KMS-11 (cell line): ENCODE results near the gene DHX58.

ENCODE experiments used
- H2AFZ ChIP-seq: fragments of 200-600 bp; sonication (generic); 2 replicates; pipeline ENCODE4 v1.6.1; 2016; ENCODE audit warnings: antibody characterized with exemption, mixed run types, low read depth
- H3K27ac ChIP-seq: fragments of 200-600 bp; sonication (generic); 2 replicates; pipeline ENCODE4 v1.6.1; 2016; ENCODE audit warnings: mild to moderate bottlenecking, mixed run types
- H3K27me3 ChIP-seq: fragments of 200-600 bp; sonication (generic); 2 replicates; pipeline ENCODE4 v1.6.1; 2017; ENCODE audit warnings: mild to moderate bottlenecking, low read depth, mixed run types, moderate library complexity; ENCODE audit not compliant: insufficient read depth
- H3K36me3 ChIP-seq: fragments of 200-600 bp; sonication (generic); 2 replicates; pipeline ENCODE4 v1.6.1; 2017; ENCODE audit warnings: mild to moderate bottlenecking, mixed run types; ENCODE audit not compliant: insufficient read depth
- H3K4me1 ChIP-seq: fragments of 200-600 bp; sonication (generic); 2 replicates; pipeline ENCODE4 v1.6.1; 2016; ENCODE audit warnings: mild to moderate bottlenecking, low read depth, mixed run types; ENCODE audit not compliant: poor library complexity, severe bottlenecking
- H3K4me2 ChIP-seq: fragments of 200-600 bp; sonication (generic); 2 replicates; pipeline ENCODE4 v1.7.0; 2016; ENCODE audit warnings: mild to moderate bottlenecking, mixed run types
- H3K4me3 ChIP-seq: fragments of 200-600 bp; sonication (generic); IDR thresholded peaks from 2 replicates; pipeline ENCODE4 v1.6.1; 2017; ENCODE audit warnings: low read depth, low read length, mixed read lengths; ENCODE audit not compliant: insufficient read depth
- H3K79me2 ChIP-seq: fragments of 200-600 bp; sonication (generic); 2 replicates; pipeline ENCODE4 v1.6.1; 2016; ENCODE audit warnings: low read depth, mixed run types; ENCODE audit not compliant: insufficient read depth
- H3K9ac ChIP-seq: fragments of 200-600 bp; sonication (generic); 2 replicates; pipeline ENCODE4 v1.6.1; 2016; ENCODE audit warnings: mild to moderate bottlenecking, mixed run types
- H4K20me1 ChIP-seq: fragments of 200-600 bp; sonication (generic); 2 replicates; pipeline ENCODE4 v1.6.1; 2016; ENCODE audit warnings: mild to moderate bottlenecking, mixed run types; ENCODE audit not compliant: insufficient read depth
- TF ChIP-seq, protein P1 (sequence below): fragments of 200-600 bp; sonication (generic); conservative IDR thresholded peaks from 2 replicates; pipeline ENCODE4 v1.6.1; 2017; ENCODE audit warnings: low read depth, mild to moderate bottlenecking, antibody characterized with exemption, low read length, moderate library complexity, mixed read lengths

The DHX58 gene

DNA sequence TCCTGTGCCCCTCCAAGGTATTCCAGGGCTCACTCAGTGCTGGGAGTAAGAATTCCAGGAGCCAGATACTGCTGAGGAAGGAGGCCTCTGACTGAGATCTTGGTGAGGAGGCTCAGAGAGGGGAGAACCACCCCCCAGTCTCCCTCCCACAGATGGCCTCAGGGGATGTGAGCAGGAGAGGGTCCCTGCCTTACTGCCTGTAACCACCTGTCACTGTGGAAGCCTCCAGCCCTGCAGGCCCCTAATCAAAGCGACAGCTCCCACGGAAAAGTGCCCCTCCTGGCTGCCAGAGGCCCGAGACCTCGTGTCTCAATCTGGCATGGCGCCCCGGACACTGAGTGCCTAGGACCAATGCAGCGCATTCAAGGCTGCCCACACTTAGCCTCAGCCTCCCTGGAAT, 54.5 kb downstream of the DHX58 start:
- no peak overlapping the region for H3K9ac ChIP-seq

DNA sequence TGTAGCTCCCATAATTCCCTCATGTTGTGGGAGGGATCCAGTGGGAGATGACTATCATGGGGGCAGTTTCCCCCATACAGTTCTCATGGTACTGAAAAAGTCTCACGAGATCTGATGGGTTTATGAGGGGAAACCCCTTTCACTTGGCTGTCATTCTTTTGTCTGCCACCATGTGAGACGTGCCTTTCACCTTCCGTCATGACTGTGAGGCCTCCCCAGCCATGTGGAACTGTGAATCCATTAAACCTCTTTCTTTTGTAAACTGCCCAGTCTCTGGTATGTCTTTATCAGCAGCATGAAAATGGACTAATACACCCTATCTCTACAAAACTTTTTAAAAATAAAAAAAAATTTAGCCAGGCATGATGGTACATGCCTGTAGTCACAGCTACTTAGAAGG, 55.9 kb downstream of the DHX58 start:
- TF ChIP-seq, protein P1, sequence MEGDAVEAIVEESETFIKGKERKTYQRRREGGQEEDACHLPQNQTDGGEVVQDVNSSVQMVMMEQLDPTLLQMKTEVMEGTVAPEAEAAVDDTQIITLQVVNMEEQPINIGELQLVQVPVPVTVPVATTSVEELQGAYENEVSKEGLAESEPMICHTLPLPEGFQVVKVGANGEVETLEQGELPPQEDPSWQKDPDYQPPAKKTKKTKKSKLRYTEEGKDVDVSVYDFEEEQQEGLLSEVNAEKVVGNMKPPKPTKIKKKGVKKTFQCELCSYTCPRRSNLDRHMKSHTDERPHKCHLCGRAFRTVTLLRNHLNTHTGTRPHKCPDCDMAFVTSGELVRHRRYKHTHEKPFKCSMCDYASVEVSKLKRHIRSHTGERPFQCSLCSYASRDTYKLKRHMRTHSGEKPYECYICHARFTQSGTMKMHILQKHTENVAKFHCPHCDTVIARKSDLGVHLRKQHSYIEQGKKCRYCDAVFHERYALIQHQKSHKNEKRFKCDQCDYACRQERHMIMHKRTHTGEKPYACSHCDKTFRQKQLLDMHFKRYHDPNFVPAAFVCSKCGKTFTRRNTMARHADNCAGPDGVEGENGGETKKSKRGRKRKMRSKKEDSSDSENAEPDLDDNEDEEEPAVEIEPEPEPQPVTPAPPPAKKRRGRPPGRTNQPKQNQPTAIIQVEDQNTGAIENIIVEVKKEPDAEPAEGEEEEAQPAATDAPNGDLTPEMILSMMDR, result no peak
- Histone ChIP-seq H3K27me3 (peaks cover 34% of the 10 kb centered on the region), H3K27ac (no peak overlapping the region)

More for the DNA sequence above, 54.5 kb downstream of the DHX58 start:
- TF ChIP-seq, protein P1, result no peak
- H3K36me3 ChIP-seq, result no peaks in the 10 kb centered on the region
- peaks cover 22% of the 10 kb centered on the region for H3K27me3 ChIP-seq
- no peaks in the 10 kb centered on the region for H4K20me1 ChIP-seq
- no peak overlapping the region for H3K4me3 ChIP-seq
- H3K79me2 ChIP-seq, result no peaks in the 10 kb centered on the region
- H3K4me1 ChIP-seq, result no peaks in the 10 kb centered on the region
- no peak overlapping the region for H3K27ac ChIP-seq
- no peak overlapping the region for H2AFZ ChIP-seq
- H3K4me2 ChIP-seq, result no peak overlapping the region

DNA sequence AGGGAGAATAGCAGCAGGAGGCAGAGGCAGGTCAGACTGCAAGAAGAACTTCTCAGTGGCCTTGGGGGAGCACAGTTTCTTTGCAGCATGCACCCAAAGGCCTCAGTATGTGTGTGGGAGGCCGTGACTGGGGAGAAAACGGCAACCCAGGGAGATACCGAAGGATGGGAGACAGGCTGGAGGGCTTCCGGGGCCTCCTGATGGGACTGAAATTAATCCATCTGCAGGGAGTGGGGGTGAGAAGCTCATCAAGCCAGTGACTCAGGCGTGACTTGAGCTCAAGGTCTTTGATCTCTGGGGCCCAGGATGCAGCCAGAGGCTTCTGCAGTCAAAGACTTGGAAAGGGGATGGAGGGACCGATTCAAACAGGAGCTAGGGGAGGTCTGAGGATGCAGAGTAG, 57.0 kb downstream of the DHX58 start:
- Histone ChIP-seq H3K4me1 (no peaks in the 10 kb centered on the region), H2AFZ (no peak overlapping the region), H3K27ac (no peak overlapping the region), H3K9ac (no peak overlapping the region), H4K20me1 (no peaks in the 10 kb centered on the region), H3K79me2 (no peaks in the 10 kb centered on the region), H3K27me3 (peaks cover 44% of the 10 kb centered on the region), H3K4me2 (no peak overlapping the region), H3K4me3 (no peak overlapping the region), H3K36me3 (no peaks in the 10 kb centered on the region)
- TF ChIP-seq, protein P1, result no peak

More for the DNA sequence above, 55.9 kb downstream of the DHX58 start:
- H2AFZ ChIP-seq, result no peak overlapping the region
- no peaks in the 10 kb centered on the region for H3K4me1 ChIP-seq
- H4K20me1 ChIP-seq, result no peaks in the 10 kb centered on the region
- no peaks in the 10 kb centered on the region for H3K36me3 ChIP-seq
- no peaks in the 10 kb centered on the region for H3K79me2 ChIP-seq
- no peak overlapping the region for H3K4me3 ChIP-seq
- H3K4me2 ChIP-seq, result no peak overlapping the region
- H3K9ac ChIP-seq, result no peak overlapping the region

DNA sequence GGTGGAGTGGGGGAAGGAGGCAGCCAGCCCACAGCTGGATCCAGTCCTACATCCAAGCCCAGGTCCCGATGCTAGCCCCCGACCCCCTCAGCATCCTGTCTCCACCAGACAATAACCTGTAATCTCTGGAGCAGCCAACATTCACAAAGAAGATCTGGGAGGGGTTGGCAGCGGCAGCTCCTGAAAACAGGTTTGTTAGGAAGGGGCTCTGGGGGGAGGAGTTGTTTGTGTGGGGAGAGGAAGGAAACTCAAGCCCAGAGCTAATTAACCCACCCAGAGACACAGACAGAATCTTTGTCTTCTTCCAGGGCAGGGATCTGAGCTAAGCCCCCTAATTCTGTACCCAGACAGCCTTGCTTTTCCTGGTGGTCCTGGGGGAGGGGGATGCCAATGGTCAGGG, 57.5 kb downstream of the DHX58 start:
- Histone ChIP-seq H3K79me2 (no peaks in the 10 kb centered on the region), H3K36me3 (no peaks in the 10 kb centered on the region), H3K4me3 (no peak overlapping the region), H3K4me2 (no peak overlapping the region), H3K27ac (no peak overlapping the region), H3K9ac (no peak overlapping the region), H2AFZ (no peak overlapping the region), H3K4me1 (no peaks in the 10 kb centered on the region), H4K20me1 (no peaks in the 10 kb centered on the region), H3K27me3 (peaks cover 46% of the 10 kb centered on the region)
- TF ChIP-seq, protein P1, result no peak
